GM18519 (cell line): Measurements from ENCODE around the gene RAD21L1.
"Not testable (repeated sequence)": the region's sequence is repeated elsewhere in the genome, so short reads cannot be mapped to it uniquely, and the experiment has no call there.

Source experiments
- ATAC-seq: cut with Tn5 transposase; IDR thresholded peaks from one replicate; pipeline ENCODE4 v1.9.1; 2021; ENCODE audit warnings: mild to moderate bottlenecking, moderate library complexity; ENCODE audit not compliant: unreplicated experiment, low FRiP score

RAD21L1 gene

DNA sequence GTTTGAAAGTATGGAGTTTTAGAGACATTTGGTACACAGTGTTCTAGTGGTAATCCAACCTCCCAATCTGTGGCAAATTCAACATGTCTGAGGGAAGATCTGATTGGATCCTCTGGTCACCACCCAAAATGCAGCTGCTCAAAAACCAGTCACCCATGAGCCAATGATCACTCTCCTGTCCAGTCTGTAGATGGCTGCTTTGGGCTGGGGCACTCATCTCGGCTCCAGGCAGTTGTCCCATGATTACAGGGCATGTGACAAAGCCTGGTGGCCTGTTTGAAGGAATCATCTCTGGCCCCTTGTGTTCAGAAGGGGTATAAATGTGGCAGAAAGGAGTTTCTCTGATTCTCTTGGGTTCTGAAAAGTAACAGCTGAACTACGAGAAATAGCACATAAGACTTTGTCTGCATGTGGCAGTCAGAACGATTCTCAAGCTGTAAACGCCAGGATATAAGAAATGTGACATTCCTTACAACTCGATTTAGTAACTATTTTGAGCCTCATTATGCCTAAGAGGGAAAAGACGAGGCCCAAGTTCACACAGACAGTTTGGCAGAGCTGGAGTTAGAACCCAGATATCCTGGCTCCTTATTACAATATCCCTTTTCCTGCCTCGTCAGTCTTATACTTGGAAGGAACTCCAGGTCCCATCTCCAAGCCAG, 26.5 kb upstream of the RAD21L1 start:
- no peak for ATAC-seq

DNA sequence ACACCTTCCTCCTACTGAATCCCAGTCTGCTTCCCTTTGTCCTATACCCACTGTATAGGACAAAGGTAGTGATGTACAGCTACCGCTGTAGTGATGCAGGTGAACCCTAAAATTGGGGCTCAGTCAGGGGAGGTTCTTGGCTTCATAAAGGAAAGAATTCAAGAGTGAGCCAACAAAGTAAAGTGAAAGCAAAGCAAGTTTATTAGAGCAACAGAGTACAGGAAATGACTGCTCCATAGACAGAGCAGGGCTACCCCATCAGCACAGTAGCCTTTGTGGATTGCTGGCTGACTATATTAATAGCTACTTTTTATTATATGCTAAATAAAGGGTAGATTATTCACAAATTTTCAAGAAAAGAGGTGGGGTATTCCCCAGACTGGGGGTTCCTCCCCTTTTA, 25.9 kb upstream of the RAD21L1 start:
- no peak for ATAC-seq

DNA sequence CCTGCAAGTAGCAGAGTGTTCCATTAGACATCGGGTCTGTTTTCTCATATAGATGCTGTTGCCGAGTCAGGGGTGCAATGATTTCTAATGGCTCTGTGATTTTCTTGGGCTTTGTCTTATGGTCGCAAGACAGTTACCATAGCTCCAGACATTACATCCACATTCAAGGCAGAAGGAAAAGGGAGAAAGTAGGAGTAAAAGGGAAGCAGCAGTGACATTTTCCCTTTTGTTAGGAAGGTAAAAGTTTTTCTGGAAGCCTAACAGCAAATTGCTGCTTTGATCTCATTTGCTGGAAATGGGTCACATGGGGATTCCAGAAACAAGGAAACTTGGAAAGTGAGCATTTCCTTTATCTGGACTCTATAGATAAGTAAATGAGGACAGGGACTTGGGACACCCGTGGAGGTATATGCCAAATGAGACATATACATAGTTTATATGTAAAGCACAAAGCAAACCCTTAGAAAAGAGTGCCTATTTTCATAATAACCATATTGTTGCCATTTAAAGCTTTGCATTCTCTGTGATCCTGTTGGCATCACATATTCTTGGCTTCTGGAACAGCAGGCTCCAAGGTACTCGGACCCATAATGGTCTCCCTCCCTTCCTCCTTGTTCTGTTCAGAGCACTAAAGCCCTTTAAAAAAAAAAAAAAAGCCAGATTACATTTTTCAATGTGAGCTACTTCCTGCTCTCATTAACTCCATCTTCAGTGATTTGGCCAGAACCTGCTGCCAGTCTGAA, 22.9 kb upstream of the RAD21L1 start, which contains the start of gene C20orf202:
Gene C20orf202, plus strand, starts transcription at position 693 of the 743 bp plus-strand sequence. CDS start 132 bp downstream, outside the sequence.
- no peak for ATAC-seq

DNA sequence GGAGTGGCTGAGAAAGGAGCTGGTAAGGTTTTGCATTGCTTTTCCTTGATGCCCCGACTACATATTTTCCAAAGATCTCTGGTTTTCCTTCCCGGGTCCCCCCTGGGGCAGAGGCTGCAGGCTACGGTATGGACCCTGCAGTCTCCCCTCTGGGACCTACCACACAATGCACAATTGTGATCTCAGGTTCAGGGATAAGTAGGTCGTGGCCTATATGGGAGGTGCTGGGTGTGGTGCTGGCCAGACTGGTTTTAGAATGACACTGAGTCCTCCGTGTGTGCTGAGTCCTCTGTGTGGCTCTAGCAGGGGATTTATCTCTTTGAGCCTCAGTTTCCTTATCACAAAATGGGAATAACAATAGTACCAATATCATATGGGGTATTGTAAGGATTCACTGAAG, 22.2 kb upstream of the RAD21L1 start:
- no peak for ATAC-seq

DNA sequence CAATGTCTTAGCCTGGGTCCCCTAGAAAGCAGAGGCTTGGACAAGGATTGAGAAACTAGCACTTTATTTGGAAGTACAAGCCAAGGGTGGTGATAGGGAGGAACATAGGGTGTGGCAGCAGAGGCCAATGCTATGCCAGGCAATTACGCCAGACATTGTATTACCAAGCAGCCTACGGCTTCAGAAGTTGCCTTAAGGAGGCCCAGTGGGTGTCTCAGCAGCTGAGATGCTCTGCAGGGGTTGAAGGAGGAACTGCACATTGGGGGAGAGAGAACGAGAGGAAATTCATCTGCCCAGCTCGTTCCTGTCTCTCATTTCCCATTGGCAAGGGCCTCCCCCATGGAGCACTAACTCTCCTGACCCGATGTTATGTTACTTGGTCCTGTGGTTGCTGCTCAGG, 21.7 kb upstream of the RAD21L1 start:
- no peak for ATAC-seq

DNA sequence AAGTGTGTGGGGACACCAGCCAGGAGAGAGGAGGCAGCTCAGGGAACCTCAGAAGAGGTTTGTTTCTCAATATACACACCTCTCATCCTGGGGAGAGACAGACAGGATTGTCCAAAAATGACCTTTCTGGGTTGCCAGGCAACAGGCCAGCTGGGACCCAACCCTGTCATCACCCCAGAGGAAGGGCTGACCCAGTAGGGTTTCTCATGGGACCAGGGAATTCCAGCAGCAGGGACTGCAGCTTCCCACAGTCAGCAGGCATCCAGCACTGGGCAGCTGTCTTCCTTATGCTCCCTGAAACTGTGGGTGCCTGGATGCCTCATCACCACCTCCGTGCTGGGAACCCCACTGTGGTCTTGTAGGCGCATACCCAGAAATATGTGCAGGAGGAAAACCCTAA, 21.3 kb upstream of the RAD21L1 start:
- ATAC-seq: no peak

DNA sequence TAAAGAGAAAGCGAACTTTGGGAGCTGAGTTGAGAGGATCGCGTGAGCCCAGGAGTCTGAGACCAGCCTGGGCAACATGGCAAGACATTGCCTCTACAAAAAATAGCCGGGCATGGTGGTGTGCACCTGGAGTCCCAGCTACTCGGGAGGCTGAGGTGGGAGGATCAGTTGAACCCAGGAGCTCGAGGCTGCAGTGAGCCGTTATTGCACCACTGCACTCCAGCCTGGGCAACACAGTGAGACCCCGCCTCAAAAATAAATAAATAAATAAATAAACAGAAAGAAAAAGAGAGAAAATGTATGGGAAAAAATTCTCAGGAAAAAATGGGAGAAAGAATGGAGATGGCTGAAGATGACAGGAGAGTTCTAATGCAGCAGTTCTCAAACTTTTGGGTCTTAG, 20.0 kb upstream of the RAD21L1 start:
- ATAC-seq: no peak

DNA sequence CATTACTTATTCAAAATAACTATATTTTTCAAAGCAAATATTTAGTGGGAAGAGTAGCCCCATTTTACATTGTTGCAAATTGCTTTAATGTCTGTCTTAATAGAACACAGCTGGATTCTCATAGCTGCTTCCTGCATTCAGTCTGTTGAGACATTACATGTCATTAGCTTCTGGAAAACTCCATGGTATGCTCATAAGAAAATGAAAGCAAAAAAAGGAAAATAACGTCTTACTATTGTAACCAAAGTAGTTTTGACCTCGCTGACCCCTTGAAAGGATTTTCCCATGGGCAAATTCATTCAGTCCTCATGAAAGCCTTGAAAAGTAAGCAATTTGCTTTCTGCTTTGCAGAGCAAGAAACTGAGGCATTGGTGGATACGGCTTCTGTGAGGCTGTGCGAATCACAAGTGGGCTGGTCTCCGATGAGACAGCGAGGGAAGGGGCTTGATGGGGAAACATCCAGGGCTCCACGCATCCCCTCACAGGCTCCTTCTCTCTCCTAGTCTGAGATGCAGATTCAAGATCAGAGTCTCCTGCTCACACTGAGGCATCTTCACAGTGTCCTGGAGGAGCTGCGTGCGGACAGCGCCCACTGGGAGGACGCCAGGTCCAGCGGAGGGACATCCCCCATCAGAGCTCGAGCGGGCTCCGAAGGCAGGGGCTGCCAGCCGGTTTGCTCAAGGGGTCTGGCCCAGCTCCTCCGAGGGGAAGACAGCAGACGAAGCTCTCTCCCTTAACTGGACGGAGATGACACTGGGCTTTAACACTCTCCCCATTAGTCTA, 19.3 kb upstream of the RAD21L1 start:
- no peak for ATAC-seq

DNA sequence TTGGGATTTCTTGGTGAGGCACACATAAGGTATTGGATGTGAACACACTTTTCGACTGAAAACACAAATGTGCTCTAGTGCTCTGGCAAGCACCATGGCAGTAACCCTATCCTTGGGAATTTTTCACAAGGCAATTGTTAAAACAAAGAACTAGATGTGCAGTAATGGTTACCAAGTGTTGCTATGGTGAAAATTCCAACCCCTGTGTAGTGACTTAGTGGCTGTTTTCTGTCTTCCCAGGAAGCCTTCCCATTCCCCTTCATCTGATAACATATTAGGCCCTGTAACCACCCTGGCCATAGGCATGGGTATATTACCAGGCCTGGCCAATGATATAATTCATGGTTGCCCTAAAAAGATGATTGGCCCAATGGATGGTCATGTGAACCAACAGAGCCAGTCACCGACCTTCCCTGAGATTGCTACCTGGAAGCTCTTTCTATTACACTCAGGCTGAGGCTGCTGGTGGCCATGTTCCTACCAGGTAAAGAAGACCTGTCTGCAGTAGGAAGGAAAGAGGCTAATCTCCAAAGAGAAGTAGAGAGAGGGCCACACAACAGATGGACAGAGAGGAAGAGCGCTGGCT, 18.5 kb upstream of the RAD21L1 start:
- no peak for ATAC-seq

DNA sequence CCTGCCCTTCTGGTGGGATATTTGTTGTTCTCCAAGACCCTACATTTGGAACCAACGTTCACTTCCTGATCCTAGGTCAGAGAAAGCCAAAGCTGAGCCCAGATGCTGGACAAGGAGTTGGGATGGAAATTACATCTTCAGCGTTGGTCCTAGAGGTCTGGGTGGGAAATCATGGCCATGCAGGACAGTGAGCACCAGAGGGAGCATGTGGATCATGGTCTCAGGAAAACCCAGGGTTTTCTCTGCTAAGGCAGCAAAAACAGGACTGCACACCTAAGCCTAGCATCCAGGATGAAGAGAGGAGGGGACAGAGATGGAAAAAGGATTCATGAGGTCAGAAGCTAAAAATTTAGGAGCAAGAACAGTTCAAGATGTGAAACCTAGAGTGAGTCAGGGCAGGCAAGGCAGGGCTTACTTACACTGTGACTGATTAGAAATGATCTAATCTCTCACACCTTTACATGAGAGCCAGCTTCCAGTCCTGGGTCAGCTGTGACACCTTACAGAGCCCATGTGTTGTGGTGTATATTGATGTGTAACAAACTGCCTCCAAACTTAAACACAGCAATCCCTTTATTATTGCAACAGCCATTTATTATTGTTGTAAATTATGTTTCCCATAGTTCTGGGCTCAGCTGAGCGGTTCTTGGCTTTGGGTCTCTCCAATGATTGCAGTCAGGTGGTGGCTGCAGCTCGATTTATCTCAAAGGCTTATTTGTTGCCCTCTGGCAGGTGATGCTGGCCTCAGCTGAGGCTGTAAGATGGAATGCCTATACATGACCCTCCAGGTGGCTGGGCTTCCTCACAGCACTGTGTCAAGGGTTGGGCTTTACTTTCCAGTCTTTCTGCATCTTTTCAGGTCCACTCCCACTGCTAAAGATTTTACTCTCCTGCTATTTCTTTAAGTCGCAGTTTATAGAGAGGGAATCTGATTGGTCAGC, 16.1 kb upstream of the RAD21L1 start:
- no peak for ATAC-seq

DNA sequence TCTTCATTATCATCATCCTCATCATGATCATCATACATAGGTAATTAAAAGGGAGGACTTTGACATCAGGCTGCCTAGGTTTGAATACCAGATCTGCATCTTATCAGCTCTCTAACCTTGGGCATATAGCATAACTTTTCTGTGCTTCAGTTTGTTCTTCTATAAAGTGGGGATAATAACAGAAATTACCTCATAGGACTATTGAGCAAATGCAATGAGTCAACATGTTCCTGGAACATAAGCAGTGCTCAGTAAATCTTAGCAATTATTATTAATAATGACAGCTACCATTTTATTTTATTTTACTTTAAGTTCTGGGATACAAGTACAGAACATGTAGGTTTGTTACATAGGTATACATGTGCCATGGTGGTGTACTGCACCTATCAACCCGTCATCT, 15.3 kb upstream of the RAD21L1 start:
- ATAC-seq: no peak

DNA sequence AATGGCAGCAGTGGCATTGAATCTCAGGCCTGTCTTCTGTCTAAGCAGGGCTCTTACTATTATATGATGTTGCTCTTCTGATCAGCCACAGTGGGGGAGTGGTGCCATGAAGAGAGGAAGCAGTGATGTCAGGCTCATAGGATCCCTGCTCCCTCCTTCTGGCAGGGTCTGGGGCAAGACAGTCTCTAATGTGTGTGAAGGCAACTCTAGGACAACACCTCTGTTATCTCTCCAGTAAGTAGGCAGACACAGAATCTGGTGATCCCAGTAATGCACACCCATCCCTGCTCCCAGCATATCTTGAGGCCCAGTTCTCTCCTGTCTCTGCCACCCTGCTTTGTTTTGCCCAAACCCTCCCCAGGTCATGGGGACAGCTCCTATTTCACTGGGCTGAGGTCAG, 13.8 kb upstream of the RAD21L1 start:
- ATAC-seq: no peak

DNA sequence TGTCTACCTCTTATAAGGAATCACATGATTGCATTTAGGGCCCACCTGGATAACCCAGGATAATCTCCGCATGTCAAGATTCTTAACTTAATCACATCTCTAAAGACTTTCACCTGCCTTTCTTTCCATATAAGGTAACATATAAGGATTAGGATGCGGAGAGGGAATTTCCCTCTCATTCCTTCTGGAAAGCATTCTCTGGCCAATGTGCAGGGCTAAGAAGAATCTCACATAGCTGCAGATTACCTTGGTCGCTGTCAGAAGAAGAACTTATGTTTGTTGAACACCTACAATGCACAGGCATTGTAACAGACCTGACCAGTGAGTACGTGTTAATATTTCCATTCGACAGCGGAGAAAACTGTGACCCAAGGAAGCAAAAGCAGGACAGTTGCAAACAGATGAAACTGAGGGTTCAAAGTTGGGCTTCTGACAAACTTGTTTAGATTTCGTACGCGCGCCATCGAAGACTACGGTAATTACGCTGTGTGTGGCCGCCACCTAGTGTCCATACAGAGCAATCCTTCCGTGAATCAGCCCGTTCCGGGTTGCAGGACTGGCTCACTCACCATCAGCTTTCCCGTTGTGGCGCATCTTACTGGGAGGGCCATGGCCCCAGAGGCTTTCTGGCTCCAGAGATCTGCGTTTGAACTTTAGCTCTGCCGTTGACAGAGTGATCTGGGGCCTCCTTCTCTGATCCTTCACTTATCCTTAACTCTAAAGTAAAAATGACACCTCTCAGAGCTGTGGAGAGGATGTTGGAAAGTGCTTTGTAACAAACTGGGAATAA, 13.0 kb upstream of the RAD21L1 start:
- no peak for ATAC-seq

DNA sequence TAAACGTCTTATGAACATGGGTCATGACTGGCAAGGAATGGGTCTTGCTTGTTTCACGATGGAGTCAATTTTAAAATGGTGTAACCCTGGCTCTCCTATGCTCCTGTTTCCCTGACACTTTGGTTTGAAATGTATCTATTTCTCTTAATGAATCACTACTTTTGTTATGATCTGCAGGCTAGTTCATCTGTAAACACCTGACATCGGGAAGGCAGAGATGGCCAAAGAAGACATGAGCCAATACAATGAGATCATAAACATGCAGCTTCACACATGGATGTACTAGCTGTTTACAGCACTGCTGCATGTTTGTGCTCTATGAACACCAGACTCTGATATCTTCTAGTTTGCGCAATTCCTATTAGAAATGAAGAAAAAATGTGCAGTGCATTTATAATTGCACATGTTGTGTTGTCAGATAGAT, 11.0 kb upstream of the RAD21L1 start:
- no peak for ATAC-seq

DNA sequence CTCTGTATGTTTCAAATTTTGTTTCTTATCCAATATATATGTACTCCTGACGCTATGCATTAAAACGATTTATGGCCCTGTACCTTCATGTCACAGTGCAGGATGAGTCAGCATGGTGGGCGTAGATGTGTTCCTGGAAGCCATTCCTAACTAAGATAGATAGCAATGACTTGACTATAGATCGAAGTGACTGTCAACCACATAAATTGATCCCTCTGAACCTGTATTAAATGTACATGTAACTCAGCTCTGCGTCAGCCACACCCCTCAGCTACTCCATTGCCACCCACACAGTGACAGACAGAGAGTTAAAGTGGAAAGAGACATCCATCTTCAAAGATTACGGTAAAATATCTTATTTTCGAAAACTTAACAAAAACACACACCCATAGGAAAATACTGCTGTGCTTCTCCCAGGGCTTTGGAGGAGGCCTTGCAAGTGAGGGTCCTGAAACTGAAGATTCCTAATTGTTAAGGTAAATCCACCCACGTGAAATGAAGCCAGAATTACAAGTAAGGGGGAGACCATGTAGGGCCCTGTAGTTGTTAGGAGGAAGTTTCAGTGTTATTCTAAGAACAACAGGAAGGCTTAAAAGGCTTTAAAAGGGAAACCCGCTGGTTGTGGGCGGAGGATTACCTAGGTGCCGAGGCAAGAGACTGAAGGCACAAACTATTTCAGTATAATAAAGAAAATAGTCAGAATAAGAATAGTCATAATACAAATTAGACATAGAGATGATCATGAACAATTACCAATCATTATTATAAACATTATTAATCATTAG, 10.3 kb upstream of the RAD21L1 start:
- ATAC-seq: no peak

DNA sequence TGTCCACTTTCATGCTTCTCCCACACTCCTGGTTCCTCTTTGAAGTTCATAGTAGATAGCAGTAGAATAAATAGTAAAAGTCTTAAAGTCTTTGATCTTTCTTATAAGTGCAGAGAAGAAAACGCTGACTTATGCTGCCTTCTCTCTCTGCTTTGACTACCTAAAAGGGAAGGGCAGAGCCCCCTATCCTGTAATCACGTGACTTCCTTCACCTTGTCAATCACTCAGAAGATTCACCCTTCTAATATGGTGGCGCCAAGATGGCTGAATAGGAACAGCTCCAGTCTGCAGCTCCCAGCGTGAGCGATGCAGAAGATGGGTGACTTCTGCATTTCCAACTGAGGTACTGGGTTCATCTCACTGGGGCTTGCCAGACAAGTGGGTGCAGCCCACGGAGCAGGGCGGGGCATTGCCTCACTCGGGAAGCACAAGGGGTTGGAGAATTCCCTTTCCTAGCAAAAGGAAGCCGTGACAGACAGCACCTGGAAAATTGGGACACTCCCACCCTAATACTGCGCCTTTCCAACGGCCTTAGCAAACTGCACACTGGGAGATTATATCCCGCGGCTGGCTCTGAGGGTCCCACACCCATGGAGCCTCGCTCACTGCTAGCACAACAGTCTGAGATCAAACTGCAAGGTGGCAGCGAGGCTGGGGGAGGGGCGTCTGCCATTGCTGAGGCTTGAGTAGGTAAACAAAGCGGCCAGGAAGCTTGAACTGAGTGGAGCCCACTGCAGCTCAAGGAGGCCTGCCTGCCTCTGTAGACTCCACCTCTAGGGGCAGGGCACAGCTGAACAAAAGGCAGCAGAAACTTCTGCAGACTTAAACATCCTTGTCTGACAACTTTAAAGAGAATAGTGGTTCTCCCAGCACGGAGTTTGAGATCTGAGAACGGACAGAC, 9.1 kb upstream of the RAD21L1 start:
- ATAC-seq: not testable (repeated sequence)

DNA sequence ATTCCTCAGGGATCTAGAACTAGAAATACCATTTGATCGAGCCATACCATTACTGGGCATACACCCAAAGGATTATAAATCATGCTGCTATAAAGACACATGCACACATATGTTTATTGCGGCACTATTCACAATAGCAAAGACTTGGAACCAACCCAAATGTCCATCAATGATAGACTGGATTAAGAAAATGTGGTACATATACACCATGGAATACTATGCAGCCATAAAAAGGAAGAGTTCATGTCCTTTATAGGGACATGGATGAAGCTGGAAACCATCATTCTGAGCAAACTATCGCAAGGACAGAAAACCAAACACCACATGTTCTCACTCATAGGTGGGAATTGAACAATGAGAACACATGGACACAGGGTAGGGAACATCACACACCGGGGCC, 3.1 kb upstream of the RAD21L1 start:
- ATAC-seq: not testable (repeated sequence)
